ENCODE measurements around the gene ROR2.
"Not testable (repeated sequence)": the region's sequence is repeated elsewhere in the genome, so short reads cannot be mapped to it uniquely, and the experiment has no call there.

Gene ROR2

GRCh38 chr9:91796516-91796915 is 153.5 kb downstream of the ROR2 start:
- DNase-seq (ENCODE audit: low spot score), result peak; percentile 34

GRCh38 chr9:91795598-91796241 is 154.3 kb downstream of the ROR2 start:
- DNase-seq (ENCODE audit: low spot score), result no peak

GRCh38 chr9:91793371-91793770 is 156.7 kb downstream of the ROR2 start:
- not testable (repeated sequence) for DNase-seq (ENCODE audit: low spot score)

GRCh38 chr9:91790917-91791316 is 159.1 kb downstream of the ROR2 start:
- DNase-seq (ENCODE audit: low spot score), result no peak

- no peak for DNase-seq (ENCODE audit: low spot score)
These were observed 160.1 kb downstream of the ROR2 start for GRCh38 chr9:91789941-91790340.

GRCh38 chr9:91787931-91788330 is 162.1 kb downstream of the ROR2 start:
- DNase-seq (ENCODE audit: low spot score), result no peak

GRCh38 chr9:91786132-91786896 is 163.7 kb downstream of the ROR2 start:
- no peak for DNase-seq (ENCODE audit: low spot score)

- DNase-seq (ENCODE audit: low spot score), result no peak
These were observed 164.6 kb downstream of the ROR2 start for GRCh38 chr9:91785447-91785842.

GRCh38 chr9:91784673-91785446 is 165.2 kb downstream of the ROR2 start:
- DNase-seq (ENCODE audit: low spot score), result no peak

- no peak for DNase-seq (ENCODE audit: low spot score)
These were observed 166.0 kb downstream of the ROR2 start for GRCh38 chr9:91783876-91784672.

GRCh38 chr9:91783411-91783810 is 166.6 kb downstream of the ROR2 start:
- no peak for DNase-seq (ENCODE audit: low spot score)

- DNase-seq (ENCODE audit: low spot score), result no peak
These were observed 167.3 kb downstream of the ROR2 start for GRCh38 chr9:91782708-91783214.

GRCh38 chr9:91781906-91782305 is 168.1 kb downstream of the ROR2 start:
- DNase-seq (ENCODE audit: low spot score), result no peak

- DNase-seq (ENCODE audit: low spot score), result no peak
These were observed 168.9 kb downstream of the ROR2 start for GRCh38 chr9:91781116-91781515.

GRCh38 chr9:91778031-91778430 is 172.0 kb downstream of the ROR2 start:
- DNase-seq (ENCODE audit: low spot score), result no peak

GRCh38 chr9:91777292-91777830 is 172.7 kb downstream of the ROR2 start:
- DNase-seq (ENCODE audit: low spot score), result no peak

GRCh38 chr9:91776409-91777291 is 173.4 kb downstream of the ROR2 start:
- no peak for DNase-seq (ENCODE audit: low spot score)

- no peak for DNase-seq (ENCODE audit: low spot score)
These were observed 174.4 kb downstream of the ROR2 start for GRCh38 chr9:91775708-91776028.

- peak; percentile 59 for DNase-seq (ENCODE audit: low spot score)
These were observed 174.9 kb downstream of the ROR2 start for GRCh38 chr9:91775011-91775707.

- DNase-seq (ENCODE audit: low spot score), result no peak
These were observed 176.9 kb downstream of the ROR2 start for GRCh38 chr9:91773156-91773555.

Data from activated CD4-positive, alpha-beta T cell treated with anti-CD3 and anti-CD28 coated beads, Interleukin-2, Interleukin-4, amounts not matched to agents 100 ng/mL and 50 ng/mL, durations not matched to agents 16 hours and 8 hours (primary cell).